NOMO-1 treated with DMSO at 0.1 percent for 48 hours (cell line): ENCODE results near the gene KCNN3.

Experiments used
- DNase-seq: peaks from one replicate; lab custom pipeline; 2025; ENCODE audit not compliant: unreplicated experiment; lab: John Stamatoyannopoulos, UW

Gene KCNN3

DNA sequence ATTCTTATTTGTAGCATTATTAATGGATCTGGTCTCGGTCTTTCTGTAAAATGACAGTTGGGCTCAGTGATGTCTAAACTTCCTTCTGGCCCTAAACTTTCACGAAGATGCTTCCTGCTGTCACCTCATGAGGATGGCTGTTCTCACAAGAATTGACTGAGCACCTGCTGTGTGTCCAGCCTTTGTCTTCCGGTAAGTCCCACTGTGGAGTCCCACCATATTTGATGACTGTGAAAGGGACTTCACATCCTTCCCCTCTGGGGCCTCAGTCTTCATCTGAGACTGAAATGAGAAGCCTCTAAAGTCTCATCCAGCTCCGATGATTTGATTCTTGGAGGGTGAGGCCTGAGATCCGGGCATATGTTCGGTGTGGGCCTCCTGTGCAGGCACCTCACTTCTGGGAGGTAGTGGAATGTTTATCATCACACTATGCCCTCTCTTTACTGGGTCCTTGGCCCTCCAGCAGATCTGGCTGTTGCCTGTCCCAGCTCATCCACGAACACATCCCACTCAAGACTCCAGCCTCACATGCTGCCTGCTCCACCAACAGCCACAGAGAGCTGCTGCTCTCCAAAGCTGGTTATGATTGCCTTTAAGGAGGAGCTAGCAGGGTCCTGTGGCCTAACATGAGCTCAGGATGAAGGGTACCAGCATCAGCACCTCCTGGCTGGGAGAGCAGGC lies 95.8 kb downstream of the KCNN3 start:
- no peak for DNase-seq

DNA sequence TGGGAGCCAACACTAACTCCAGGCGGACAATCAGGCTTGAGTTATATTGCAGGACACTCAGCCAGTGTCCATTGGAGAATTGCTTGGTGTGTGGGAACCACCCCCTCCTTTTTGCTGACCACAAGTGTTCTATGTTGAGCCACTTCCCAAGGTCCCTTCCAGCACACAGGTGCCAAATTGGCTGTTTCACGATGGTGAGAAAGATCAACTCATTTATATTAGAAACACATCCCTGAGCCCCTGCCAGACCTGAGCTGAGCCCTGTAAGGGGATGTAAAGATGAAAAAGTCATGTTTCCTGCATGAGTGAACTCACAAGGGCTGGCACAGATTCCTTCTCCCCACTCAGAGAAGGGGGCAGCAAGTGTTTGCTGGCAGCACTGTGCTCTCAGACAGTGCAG lies 96.5 kb downstream of the KCNN3 start:
- no peak for DNase-seq

DNA sequence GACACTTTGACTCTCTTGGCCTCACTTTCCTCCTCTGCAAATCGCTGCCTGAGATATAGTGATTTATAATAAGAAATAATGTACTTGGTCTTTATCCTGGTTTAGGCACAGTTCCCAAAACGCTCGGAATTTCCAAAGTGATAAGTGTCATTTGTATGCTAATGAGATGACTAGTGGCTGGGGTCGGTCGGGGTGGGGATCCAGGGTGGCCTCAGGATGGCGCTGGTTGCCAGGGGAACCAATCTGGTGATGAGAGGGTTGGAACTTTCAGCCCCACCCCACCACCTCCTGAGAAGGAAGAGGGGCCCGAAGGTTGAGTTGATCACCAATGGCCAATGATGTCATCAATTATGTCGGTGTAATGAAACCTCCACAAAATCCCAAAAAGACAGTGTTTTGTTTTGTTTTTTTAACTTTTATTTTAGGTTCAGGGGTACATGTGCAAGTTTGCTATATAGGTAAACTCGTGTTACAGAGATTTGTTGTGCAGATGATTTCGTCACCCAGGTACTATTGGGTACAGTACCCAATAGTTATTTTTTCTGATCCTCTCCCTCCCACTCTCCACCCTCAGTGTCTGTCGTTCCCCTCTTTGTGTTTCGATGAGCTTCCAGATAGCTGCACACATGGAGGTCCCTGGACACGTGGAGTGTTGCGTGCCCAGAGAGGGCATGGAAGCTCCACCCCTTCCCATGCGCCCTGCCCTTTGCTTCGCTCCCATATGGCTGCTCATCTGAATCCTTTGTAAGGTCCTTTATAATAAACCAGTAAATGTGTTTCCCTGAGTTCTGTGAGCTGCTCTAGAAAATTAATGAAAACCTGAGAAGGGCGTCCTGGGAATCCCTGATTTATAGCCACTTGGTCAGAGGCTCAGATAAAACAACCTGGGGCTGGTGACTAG lies 97.2 kb downstream of the KCNN3 start:
- DNase-seq, result no peak

DNA sequence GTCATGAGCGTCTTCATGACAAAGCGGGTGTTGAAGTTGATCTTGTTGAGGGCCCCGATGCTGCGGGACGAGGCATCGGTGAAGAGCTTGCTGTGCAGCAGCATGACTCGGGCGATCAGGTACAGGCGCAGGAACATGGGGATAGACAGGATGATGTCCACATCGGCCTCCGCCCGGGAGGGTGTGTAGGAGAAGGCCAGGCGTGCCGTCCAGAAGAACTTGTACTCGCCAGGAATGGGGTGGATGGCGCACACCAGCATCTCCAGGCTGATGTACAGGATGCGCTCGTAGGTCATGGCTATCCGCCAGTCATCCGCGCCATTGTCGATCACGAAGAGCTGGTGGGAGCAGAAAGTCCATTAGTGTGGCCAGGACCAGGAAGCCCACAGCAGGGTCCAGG lies 98.0 kb downstream of the KCNN3 start:
- DNase-seq, result no peak

DNA sequence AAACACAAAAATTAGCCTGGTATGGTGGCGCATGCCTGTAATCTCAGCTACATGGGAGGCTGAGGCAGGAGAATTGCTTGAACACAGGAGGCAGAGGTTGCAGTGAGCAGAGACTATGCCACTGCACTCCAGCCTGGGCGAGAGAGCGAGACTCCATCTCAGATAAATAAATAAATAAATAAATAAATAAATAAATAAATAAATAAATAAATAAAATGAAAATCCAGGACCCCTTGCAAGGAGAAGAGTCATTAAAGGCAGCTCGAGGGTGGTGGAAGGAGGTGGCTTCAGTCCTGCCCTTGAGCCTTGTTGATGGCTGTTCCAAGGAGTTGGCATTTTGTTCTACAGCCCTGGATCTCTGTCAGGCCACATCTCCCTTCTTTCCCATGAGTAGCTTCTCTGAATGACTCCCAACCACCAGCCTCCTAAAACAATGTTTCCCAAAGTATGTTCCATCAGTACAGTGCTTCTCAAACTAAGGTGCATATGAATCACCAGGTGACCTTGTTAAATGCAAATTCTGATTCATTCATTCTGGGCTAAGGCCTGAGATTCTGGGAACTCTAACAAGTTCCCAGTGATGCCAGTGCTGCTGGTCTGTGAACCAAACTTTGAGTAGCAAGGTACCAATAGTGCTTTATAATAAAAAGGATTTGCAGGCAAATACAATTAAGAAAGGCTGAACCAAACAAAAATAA lies 99.0 kb downstream of the KCNN3 start:
- no peak for DNase-seq

DNA sequence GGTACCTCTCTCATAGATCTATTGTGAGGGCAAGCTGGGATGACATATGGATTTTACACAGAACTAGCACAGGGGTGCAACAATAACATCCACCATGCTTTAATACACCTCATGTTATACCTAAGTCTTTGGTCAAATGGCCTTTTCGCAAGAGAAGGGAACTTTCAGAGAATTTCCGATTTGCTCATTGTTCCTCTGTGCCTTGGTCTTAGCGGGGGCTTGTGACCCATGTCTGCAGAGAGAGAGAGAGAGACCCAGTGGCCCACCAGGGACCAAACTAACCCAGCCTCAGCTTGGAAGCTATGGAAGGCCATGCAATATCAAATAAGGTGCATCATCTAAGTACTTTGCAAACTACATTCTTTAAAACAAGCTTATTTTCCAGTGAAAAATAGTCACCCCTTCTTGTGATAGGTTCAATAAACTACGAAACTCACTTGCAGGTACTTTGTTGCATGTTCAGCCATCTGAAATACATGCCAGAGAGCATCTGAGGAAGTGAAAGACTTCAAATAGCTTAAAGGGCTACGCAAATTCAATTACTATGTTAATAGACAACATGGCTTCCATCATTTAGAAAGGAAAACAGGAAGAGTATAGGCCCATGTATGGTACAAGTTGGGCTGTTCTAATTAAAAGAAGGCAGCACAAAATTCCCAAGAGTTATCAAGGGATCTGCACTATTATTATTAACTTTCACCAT lies 100.7 kb downstream of the KCNN3 start:
- DNase-seq, result no peak

DNA sequence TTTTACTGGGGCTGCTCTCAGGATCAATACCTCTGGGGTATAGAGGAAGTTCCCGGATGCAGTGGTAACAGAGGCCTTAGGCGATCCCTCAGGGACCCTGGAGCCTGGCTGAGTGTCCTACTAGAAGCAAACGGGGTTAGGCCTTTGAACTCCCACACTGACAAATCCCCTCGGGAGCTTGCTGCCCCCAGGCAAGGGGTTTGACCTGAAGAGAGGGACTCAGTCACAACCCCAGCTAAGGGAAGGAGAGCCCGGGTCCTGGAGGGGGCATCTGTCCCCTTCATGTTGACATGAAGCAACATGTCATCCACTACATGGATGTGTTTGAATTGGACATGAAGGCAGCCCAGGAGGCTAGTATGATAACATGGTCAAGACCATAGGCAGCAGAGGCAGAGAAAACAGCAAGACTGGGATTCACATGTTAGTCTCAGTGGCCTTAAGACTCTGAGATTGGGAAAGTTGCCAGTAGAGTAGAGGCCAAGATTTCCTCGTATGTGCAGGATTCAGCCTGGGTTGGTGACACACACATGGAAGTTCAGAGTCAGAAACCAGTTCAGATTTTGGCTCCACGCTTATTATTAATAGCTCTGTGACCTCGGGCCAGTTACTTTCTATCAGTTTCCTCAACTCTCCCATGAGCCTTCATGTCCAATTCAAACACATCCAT lies 101.5 kb downstream of the KCNN3 start:
- no peak for DNase-seq

DNA sequence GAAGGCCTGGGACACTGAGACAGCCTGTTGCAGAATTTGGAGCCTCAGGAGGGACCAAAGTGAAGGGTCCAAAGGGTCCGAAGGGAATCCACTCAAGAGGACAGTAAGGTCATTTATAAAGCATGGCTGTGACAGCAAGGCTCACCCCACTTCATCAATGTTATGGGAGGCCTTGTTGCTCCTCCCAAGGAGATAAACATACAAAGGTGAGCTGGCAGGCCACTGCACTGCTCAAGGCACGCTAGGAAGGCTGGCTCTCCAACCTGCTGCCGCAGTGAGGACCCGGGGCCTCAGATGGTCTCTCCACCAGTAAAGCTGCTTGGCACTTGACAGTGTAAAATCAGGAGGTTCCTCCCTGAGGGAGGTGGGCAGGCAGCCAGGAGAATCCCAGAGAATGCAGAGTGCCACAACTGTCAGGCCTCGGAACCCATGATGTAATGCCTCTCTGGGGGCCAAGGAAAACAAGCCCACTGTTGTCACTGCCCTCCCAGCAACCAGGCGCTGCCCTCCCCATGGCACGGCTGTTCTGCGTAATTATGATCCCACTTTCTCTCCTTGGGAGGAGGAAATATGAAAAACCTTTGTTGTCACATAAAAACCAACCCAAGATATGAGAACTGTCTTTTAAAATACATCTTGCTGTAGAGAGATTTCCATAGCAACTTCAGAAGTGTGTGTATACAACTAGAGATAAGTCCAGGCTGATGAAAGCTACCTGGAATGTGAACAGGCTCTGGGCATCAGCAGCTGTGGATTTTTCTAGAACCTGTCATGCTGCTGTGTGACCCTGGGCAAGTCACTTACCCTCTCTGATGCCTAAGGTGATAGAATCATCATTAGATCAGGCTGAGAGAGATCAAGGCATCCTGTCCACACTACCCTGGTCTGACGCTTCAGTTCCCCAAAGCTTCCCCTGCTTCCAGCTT lies 102.5 kb downstream of the KCNN3 start:
- no peak for DNase-seq

DNA sequence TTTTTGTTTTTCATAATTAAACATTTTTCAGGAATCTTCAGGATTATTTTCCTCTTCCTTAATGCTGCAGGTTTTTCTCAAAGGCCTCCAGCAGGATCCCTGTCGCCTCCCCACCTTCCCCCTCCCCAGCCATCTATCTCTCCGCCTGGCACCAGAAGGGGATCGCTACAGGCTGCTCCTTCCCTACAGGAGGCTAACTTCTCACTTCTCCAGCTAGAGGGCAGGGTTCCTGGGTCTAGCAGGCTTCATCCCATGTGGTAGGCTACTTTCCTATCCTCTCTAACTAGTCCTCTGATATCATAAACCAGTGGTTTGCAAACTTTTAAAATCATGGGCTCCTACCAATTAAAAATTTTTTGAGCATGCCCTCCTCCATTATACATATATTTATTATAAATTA lies 104.1 kb downstream of the KCNN3 start:
- DNase-seq, result peak; percentile 20

DNA sequence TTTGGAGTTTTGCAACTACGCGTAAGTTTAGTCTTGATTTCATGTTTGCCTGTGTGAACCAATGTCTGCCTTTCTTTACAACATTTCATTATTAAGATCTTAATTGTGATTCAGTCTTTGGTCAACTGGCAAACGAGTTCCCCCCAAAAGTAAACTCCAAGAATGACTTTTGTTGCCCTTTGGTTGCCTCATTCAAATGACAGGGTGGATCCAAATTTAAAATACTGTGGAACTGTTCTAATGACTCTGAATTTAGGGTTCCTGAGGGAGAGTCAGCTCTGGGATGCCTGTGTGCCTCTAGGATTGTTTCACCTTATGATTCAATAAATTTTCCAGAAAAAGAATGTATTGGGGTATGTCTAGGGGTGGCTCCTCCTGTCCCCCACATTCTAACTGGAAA lies 105.3 kb downstream of the KCNN3 start:
- DNase-seq, result no peak

DNA sequence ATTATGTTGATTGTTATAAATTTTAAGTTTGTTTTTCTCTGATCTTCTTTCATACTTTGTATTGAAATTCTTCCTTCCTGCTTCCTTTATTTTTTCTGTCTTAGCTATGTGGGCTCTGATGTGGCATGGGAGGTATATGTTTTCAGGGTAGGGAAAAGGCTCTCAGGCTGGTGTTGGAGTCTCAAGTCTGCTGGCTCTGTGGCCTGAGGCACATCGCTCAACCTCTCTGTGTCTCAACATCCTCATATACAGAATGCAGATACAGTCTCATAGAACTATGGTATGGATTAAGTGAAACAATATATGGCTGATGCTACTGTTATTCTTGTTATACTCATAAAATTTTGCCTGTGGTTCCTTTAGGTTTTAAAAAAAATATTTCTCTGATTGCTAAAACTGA lies 105.9 kb downstream of the KCNN3 start:
- no peak for DNase-seq

DNA sequence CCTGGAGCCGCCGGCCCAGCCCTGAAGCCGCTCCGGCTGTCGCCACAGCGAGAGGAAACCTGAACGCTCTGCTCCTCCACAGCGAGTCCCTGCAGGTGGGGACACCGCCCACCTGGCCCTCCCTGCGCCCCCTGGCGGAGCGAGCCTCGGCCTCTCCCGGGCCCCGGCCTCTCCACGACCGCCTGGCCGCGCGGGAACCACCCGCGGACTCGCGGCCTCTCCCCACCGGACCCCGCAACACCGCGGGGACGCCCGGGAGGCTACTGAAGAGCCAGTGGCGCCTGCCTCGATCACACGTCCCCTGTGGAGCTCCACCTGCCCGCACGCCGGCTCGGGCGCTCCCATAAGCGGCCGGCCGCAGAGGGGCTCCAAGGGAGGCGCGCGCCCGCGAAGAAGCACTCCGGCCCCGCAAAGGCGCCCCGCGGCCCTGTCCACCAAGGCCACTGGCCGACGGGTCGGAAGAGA lies 109.6 kb downstream of the KCNN3 start:
- DNase-seq, result peak; percentile 24

DNA sequence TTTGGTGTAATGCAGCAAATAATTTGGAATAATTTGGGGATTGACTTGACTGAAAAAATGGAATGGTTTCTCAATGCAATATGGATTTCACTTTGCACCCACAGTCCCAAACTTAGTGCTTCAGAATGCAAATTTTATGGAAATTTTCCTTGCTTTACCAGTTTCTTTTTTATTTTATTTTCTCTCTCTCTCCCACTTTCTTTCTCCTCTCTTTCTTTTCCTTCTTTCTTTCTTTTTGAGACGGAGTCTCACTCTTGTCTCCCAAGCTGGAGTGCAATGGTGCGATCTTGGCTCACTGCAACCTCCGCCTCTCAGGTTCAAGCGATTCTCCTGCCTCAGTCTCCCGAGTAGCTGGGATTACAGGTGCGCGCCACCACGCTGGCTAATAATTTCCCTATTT lies 110.3 kb downstream of the KCNN3 start:
- DNase-seq, result no peak

DNA sequence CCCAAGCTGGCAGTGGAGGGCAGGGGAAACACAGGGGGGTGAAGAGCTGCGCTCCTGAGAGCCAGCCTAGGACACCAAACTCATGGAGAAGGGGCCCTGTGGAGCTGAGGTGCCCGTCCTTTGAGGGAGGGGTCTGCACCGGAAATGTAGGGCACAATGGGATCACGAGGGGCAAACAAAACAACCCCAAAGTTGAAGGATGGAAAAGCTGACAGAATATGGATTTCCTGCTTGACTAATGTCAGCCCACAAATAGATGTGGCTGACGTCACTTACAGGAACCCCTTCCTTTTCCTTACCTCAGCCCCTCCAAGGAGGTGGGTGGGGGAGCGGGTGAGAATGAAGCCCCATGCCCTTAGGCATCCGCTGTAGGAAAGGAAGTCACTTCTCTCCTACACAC lies 110.9 kb downstream of the KCNN3 start:
- no peak for DNase-seq

DNA sequence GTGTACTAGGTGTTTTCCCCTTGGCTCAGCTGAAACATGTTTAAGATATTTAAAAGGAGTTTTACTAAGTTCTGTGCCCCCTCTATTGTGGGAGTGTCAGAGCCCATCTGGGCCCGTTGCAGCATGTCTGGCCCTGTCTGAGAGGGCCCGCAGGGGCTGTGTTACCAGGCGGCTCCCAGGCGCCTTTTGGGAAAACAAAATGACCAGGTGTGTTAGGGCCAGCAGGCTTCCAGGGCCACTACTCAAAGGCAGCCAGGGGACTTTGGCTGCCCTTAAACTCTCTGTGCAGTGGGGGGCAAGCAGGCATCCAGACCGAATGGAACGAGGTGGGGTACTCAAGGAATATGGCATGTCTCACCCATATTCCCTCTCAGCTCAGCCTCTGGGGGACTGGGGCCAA lies 111.7 kb downstream of the KCNN3 start:
- DNase-seq, result no peak

DNA sequence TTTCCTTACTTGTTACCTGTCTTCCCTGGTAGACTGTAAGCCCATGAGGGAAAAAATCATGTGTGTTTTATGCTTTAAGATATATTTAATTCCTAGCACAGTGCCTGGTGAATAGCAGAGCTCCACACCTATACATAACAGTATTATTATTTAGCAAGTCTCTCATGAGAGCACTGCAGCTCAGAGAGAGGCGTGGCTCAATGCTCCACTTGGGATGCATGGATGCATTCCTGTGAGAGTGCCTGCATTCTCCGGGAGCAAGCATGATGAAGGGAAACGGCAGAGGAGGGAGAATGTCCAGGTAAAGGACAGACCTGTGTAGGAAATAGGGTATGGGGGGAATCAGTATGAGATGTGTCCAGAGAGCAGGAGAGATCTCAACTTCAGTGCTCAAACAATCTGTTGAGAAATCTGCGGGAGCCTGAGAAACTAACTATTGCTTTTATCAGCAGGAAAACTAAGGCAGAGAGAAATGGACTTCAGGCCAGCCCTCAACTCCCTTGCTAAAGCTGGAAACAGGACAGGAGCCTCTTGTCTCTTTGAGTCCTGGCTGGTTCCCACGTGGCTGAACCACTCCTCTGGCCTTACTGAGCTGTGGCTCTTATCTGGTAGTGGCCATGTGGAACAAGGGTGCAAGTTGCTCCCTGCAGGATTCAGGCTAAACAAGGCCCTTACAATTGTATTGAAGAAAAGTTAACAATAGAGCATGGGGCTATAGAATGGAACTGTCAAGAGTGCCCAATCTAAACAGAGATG lies 113.1 kb downstream of the KCNN3 start:
- no peak for DNase-seq

DNA sequence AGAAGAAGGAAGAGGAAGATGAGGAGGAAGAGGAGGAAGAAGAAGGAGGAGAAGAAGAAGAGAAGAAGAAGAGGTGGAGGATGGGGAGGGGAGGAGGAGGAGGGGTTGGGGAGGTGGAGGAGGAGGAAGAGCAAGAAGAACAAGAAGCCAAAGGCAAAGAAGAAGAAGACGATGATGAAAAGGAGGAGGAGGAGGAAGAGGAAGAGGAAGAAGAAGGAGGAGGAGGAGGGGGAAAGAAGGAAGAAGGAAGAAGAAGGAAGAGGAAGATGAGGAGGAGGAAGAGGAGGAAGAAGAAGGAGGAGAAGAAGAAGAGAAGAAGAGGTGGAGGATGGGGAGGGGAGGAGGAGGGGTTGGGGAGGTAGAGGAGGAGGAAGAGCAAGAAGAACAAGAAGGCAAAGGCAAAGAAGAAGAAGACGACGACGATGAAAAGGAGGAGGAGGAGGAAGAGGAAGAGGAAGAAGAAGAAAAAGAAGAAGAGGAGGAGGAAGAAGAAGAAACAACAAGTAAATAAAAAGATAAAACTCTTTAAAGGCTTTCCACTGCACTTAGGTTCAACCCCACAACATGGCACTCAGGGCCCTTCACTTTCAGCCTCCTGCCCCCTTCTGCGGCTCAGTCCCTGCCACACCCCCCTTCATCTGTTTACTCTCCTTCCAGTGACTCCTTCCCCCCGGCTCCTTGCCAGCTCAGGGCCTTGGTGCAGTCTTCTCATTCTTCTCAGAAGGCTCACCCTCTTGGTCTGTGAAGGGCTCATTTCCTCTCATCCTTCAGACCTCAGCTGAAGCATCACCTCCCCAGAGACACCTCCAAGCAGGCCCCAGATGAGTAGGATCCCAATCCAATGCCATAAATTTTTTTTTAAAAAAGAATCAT lies 114.0 kb downstream of the KCNN3 start:
- no peak for DNase-seq

DNA sequence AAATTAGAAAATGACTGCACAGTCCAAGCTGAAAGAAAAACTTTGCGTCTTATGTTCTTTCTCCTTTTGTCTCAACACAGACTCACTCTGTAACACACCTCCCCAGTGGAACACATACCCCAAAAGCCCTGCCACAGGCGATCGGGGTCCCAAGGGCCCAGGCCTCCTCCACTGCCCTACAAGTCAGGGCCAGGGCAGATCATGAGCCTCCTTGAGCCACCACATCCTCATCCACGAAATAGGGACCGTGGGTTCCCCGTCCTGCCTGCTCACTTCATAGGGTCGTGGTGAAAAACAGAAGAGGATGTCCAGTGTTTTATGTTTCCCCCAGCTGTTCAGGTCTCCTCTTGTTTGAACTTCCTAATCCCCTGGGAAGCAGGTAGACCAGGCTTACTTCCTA lies 116.7 kb downstream of the KCNN3 start:
- no peak for DNase-seq
